Stimulated activated CD4-positive, alpha-beta T cell treated with anti-CD3 and anti-CD28 coated beads, Interleukin-4, amount 100 ng/mL, for 1 hour (primary cell): ENCODE measurements around the gene SPDL1.

Source experiments
- DNase-seq: peaks from one replicate; pipeline ENCODE4 v3.0.0-alpha.2; 2020

Gene SPDL1, protein sequence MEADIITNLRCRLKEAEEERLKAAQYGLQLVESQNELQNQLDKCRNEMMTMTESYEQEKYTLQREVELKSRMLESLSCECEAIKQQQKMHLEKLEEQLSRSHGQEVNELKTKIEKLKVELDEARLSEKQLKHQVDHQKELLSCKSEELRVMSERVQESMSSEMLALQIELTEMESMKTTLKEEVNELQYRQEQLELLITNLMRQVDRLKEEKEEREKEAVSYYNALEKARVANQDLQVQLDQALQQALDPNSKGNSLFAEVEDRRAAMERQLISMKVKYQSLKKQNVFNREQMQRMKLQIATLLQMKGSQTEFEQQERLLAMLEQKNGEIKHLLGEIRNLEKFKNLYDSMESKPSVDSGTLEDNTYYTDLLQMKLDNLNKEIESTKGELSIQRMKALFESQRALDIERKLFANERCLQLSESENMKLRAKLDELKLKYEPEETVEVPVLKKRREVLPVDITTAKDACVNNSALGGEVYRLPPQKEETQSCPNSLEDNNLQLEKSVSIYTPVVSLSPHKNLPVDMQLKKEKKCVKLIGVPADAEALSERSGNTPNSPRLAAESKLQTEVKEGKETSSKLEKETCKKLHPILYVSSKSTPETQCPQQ

DNA sequence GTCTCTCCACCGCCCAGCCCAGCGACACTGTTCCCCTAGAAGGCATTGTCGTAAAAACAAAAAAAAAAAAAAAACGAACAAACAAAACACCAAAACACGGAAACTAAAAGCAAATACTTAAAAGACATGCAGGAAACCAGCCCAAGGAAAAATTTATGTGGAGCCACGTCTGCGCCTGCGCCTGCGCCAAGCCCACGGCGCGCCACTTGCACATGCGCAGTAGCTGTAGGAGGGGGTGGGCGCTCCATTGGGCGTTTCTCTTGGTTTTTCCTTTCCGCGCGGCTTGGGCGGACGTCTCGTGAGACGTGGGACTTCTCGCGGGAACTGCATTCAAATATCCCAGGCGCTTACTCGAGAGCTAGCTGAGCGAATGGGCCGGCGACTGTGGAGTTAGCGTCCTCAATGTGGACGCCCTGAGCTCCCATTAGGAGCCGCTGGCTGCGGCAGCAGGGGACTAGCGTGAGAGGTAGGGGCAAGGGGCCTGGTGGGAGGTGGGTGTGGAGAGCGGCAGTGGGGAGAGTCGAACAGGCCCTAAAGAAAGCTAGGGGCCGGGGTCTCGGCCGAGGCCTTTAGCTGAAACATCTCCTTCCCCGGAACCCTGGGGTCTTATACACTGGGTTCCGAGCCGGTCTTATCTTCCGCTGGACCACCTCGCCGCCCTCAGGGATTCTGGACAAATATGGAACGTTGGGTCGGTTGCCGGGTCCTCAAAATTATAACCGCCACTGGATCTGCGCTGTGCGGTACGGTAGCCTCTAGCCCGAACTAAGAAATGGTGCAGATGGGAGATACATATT is at the start of gene SPDL1:
SPDL1 (plus strand) TSS at position 350 of the 797 bp plus-strand sequence. CDS start 4,644 bp downstream, outside the sequence.
- peak; percentile 94 for DNase-seq

DNA sequence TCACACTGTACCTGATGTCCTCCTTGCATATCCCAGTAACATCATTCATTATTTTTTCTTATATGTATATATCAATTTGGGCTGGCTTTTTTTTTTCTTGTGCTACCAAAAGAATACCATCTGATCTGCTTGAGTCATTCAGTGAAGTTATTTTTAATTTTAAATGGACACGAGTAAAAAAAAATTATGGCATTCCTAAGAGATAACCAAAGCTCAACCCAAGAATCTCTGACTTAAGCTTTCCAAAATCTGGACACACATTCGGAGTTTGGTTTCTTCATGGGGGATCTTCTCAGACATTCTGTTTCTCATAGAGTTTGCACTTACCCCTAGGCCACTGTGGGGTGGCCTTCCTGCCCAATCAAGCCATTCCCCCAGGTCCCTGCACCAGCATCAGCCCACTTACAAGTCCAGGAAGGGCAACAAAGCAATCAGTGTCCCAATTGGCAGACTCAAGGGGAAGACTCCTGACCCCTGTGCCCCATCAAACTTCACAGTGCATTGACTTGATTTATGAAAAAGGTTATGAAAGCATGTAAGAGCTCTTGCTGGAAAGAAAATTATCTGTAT is 49.2 kb upstream of the SPDL1 start:
- DNase-seq: no peak

DNA sequence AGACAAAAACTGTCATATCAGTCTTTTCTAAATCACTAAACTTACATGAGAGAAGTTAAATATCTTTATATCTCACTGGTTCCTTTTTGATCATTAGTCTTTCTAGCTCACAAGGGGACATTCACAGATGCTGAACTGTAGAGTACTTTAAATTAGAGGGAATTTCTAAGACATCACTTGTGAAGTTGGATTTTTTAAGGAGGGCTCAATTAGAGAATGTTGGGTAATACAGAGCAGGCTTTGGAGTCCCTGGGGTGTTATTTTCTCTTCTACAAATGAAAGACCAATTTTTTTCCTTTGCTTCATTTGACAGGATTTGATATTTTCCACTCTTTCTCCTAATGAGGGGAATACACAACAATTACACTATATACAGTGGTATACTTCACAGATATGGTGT is 48.6 kb upstream of the SPDL1 start:
- DNase-seq: no peak

DNA sequence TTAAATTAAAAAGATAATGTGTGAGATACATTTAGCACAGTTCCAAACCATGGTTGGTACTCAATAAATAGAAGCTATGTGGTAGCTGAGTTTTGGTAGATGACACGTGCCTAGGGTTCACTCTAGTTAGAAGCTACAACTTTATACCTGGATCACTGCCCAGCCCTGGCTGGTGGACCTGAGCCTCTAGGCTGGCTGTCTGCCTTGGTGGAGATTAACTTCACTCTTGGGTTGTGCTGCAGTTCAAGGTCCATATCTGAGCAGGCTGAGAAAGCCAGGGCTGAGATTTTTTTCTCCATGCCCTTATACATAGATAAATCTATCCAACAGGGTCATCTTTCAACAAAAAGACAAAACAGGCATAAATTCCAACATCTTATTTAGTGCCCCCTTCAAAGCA is 44.6 kb upstream of the SPDL1 start:
- DNase-seq: no peak

DNA sequence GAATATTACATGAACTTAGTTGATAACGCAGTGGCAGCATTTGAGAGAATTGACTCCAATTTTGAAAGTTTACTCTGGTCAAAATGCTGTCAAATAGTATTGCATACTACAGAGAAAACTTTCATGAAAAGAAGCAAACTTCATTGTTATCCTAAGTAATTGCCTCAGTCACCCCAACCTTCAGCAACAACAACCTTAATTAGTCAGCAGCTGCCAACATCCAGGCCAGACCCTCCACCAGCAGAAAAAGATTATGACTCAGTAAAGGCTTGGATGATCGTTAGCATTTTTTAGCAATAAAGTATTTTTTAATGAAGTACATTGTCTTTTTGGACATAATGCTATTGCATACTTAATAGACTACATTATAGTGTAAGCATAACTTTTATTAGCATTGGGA is 40.8 kb upstream of the SPDL1 start:
- no peak for DNase-seq

DNA sequence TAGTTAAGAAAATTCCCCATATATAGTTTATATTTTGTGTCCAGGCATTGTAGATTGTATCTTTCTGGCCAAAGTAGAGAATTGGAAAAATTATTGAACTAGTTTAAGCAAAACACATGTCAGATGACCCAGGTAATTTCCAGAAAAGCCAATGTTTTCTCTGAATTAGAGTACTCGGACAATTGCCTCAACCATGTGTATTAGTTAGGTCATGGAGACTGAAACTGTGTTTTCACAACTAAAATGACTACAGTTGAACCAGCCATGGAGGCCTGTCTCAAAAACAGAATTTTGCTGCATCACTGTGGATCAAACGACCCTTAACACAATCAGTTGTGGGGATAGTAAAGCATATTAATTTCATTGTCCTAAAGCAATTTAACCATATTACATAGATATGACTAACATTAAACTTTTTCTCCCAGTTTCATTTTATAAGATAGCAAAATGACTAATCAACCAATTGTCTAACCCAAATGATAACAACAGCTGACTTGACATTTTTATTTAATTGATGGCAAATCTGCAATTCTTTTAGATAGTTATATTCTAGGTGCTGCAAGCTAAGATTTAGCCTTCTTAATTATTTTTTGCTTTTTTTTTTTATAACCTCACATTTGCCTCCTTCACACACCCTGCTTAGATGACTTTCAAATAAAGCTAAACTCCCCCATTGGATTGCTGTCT is 39.2 kb upstream of the SPDL1 start:
- no peak for DNase-seq

DNA sequence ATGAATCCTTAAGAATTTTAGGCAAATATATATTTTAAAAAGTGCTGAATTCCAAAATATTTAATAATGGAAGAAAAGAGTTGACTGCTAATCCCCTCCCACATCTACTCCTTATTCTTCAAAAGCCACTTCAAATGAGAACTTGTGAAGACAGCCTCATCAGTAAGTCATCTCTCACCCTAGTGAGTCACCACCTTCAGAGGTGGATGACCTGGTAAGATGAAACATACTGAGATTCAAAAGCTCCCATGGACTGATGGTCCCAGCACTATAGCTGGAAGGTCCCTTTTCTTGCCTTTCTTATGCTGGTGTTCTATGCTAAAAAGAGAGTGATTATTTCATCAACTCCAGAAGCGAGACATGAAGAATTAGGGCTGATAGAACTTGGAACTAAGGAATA is 37.8 kb upstream of the SPDL1 start:
- DNase-seq: no peak

DNA sequence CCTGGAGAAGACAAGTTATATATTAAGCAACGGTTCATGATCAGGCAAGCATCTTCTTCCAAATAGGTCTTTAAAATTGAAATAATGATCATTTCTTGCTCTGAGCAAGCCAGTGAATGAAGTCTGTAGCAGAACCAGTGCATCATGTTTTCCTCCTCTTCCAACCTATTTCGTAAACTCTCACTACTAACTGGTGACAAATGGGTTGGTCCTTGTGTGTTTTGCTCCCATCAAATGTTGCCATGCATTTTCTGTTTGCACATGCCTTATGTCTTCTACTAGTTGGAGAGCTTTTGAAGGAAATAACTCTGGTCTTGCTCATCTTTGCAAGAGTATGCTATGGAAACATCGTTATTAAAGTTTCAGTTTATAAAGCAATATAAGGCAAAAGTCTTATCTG is 37.2 kb upstream of the SPDL1 start:
- no peak for DNase-seq

DNA sequence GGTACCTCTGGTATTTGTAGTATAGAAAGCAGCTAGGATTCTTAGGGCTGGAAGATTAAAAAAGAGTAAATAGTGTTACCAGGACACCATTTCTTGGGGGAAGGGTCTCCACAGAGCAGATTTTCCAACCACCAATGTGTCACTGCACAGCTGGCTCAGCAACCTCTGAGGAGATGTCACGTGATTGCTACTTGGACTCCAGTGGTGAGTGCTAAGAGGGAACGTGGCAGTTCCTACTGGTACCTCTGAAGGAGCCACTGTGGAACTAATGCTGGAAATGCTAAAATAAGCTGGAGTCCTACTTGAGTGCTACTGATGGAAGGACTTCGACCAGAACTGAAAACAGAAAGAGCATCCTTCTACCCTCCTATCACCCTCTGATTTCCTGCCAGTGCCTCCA is 36.1 kb upstream of the SPDL1 start:
- no peak for DNase-seq

DNA sequence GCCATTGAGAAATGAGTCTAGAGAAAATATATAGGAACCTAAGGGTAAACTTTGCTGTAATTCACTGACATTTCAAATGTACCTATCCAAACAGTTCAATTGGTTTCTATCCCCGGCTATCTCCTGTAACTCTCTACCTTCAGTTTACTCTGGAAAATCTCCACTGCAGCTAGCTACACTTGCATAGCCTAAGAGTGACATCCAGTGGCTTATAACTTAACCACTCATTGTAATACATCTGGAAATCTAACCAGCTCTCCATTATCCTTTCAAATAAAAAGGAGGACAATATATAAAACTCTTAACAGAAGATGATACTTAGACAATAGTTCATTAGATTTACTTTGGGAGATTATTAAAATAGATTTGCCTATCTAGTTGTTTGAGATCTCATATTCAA is 35.3 kb upstream of the SPDL1 start:
- DNase-seq: no peak

DNA sequence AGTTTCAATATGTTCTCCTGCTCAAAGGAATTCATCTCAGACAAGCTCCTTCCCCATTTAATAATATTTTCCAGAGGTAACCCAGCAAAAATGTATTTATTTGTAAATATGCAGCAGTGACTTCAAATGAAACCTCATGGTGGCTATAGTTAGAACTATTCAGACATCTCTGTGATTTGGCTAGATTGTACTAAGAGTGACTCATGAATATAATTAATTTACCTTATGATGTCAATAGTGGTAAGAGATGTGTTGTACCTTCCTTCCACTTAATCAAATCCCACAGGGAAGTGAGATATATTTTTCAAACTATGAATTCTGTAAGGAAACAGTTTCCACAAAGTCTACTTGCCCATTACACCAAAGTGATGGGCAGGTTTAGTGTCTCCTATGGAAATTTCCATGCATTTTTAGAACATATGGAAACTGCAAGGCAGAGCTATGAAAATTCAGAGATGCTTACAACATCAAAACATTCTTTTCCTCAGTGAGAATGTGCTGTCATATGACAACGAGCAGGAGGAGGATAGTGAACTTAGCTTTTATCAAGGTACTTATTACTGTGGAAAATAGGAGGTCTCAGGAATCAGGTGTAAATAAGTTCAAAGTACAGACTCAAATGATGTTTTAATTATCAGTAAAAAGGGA is 34.0 kb upstream of the SPDL1 start:
- no peak for DNase-seq

DNA sequence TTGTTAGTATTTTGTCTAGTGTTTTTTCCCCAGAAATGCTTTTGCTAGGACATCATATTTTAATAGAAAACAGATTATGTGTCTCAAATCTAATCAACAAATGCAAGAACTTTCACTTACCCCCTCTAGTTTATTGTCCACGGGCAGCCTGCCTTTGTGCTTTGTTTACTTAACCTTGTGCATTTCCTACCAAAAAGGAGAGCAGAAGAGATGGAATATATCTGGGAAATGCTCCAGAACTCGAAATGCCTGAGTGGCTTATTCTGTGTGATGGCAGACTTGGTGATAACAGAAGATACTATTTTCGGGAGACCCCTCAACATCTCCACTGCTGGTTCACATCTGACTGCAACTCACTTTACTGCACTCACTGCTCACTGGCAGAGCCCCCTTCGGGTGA is 33.3 kb upstream of the SPDL1 start:
- DNase-seq: no peak

DNA sequence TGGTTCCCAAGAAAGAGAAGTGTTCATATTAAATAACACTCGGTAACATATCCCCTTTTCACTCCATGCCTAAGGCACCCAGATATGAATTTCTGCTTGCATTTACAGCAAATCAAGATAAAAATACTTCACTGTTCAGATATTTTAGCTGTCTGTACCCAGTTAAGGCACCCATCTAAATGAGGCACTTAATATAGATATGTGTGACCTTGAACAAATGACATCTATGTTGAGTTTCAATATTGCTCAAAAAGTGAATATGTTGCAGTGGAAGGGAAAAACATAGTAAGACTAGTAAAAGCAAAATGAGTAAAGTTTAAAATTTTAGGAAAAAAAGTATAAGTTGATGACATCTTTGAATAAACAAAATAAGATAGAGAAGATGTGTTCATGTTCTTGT is 32.4 kb upstream of the SPDL1 start:
- no peak for DNase-seq

DNA sequence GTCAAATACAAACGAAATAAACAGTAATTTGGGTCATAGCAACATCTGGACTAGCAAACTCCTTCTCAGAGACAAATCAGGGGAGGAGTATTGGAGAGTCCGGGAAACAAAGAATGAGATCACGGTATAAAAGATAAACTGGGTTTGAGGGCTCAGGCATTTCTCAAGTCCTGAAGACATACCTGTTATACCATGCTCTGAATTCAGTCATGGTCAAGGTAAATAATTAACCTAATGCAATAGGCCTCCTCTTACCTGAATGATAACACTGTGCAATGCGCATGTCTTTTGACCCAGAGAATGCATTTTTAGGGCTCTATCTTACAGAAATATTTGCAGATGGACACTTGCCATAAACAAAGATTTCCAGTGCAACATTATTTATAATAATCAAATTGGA is 31.9 kb upstream of the SPDL1 start:
- DNase-seq: no peak

DNA sequence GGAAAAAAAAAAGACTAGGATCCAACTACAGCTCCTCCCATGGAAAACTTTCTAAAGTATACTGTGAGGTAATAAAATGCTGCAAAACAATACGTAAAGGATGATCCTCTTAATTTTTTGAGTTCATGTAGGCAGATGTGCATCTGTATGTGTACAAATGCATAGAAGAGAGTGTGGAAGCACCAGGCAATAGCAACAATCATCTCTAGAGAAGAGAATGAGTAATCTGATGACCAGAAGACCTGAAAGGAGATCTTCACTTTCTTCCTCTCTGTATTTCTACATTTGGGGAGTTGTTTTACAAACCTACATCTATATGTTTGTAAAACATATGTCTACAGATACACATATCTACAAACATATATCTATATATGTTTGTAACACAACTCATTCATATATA is 29.3 kb upstream of the SPDL1 start:
- DNase-seq: no peak

DNA sequence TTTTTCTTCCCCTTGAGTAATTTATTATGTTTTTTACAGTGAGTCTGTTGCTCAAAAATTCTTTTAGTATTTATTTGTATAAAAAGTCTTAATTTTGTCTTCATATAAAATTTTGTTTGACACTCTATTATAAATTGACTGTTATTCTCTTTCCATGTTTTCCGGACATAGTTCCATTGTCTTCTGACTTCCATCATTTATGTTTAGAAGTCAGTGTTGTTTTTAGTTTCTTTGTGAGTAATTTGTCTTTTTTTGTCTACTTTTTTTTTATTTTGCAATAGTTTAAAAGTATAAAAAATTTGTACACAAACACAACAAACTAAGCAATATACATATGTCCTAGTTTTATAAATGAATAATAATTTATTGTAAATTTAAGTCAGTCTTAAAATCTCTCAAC is 25.7 kb upstream of the SPDL1 start:
- no peak for DNase-seq

DNA sequence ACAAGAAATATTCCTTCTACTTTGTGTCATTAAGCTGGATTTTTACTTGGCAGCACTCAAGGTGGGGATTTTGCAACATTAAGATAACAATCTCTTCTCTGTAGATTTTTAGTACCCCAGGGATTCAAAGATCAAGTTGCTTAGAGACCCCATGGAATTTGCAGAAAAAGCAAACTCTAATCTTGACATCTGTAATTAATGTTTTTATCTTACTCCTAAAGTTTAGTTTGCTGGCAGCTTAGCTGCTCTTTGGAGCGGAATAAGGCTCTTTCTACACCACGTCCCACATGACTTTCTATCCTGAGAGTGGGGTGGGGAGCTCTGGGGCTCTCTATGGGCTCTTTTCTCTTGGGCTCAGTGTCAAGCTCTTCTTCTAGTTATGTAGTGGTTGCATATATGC is 21.7 kb upstream of the SPDL1 start:
- no peak for DNase-seq

DNA sequence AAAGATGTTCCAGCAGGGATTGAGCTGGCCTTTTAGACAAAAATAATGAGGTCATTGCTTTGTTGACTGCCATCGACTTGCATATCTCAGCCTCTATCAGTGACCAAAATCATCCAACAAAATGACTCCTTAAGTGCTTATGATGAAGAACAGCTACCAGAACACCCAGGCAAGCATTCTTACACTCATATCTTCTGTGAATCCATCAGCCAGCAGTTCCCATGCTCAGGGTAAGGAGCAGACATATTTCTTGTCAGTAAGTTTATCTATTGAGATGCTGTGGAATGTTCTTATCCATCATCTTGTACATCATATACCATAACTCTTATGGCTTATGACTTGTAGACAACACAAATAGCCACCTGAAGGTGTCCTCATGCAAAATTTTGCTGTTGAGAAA is 20.2 kb upstream of the SPDL1 start:
- no peak for DNase-seq

DNA sequence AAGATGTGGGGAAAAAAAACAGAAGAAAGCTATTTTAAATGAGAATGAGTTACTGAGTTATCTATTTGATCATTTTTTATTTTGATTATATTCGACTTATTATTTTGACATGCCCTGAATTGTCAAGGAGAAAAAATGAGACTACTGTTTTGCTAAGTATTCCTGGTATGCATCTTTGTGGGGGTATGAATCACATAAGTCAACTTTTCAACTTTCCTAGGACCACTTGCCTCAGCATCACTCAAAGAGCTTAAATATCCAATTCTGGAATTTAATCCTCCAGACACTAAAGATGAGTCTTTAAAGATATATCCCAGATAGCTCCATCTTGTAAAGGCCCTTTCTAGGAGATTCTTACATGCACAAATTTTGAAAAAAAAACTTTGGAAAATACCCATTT is 17.4 kb upstream of the SPDL1 start:
- no peak for DNase-seq

DNA sequence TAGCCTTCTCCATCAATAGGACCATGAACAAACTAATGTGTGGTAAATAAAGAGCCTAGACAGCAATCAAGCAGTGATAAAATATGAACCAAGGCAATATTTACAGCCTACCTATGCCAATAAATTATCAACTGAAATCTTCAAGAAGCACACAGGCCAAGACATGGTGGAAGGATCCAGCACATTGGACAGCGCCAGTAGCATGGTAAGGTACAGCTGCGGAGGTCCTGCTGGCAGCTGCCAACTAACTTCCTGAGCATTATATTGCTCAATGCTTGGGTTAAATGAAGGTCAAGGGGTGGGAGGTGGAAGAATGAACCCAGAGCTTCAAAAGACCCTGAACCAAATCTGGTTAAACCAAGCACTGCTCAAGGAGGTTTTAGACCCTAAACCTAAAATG is 16.5 kb upstream of the SPDL1 start:
- DNase-seq: no peak

DNA sequence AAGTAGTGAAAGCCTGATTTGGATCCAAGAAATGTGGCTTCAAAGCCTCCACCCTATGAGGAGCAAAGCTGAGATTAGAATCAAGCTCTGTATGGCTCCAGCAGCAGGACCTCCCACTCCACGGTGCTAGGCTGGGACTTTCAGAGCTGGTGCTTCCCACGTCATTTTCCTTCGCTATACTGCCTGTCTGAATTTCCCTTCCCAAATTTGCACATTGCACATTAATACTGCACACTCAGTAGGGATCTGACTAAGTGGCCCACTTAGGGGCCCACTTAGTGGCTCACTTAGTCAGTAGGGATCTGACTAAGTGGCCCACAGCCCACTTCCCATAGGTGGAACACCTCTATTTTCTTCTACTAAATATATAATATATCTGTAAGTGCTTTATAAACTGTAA is 14.1 kb upstream of the SPDL1 start:
- no peak for DNase-seq

DNA sequence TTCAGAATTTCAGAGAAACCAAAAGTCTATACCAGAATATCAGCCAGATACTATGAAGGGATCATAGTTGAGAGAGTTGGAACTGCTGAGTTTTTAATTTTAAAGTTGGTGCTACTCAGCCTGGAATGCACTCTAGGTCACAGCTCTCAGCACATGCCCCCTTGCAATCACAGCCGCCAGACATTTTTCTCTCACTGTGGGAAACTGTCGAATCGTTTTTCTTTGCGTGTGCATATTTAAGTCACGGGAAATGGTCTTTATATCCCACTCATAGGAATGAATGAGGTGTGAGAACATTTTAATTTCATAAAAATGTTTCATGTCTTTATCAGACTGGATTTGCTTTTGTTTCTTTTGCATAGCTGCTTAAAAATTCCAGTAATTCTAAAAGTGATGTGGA is 12.2 kb upstream of the SPDL1 start:
- no peak for DNase-seq
